Stimulated activated CD8-positive, alpha-beta memory T cell treated with anti-CD3 and anti-CD28 coated beads, Interleukin-2, amount 100 ng/mL, for 48 hours (primary cell): ENCODE measurements around the gene XAGE2.
"Not testable (repeated sequence)": the region's sequence is repeated elsewhere in the genome, so short reads cannot be mapped to it uniquely, and the experiment has no call there.

Experiments
- DNase-seq, 2 donors: peaks; one replicate each; pipeline ENCODE4 v3.0.0-alpha.2; 2020; ENCODE audit warnings: low read depth in 2 of 2

Gene XAGE2, protein sequence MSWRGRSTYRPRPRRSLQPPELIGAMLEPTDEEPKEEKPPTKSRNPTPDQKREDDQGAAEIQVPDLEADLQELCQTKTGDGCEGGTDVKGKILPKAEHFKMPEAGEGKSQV

DNA sequence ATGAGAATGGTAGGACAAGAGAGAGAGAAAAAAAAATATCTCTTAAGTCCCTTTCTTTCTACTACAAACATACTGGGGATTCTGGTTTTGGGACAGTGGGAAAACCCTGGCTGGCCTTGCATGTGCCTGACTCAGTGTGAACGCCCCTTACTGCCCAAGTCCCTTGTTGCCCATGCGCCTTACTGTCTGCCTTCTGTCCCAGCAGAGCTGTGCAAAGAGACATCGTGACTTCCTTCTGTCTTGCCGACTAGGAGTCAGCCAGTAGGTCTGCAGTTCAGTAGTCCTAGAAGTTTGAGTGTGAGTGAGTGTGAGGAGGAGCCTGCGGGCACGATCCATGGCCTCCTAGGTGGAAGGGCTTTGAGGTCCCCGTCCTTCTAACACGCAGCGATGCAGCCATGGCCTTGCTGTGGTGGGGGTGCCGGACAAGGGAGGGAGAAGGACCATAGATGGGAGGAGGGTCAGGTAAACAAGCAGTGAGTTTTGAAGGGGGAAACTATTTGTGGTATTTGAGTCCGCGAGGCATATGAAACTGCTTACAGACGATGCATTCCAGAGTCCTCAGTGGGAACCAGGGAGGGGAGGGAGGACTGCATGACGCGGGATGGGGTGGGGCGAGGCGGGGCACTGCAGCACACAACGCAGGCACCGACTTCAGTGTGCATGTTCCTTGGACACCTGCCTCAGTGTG is at the start of gene XAGE2:
XAGE2 (plus strand) TSS at position 654 of the 688 bp plus-strand sequence. CDS start 994 bp downstream, outside the sequence.
- DNase-seq: no peak

DNA sequence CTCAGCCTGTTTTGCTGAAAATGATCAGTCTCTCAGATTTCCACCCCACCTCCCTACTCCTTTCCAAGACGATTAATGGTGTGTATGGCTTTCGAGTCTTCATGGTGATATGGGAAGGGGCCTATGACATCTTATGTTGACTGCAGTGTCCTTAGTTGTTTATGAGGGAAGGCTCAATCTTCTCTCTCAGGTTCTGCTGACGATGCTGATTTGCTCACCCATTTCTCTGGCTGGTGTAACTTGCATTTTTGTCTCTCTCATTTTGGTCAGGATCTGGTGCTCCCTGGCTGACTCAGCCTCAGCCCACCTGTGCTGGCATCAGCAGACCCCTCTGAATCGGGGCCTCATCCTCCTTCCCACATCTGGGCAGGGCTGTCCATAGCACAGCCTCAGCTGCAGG is 31.4 kb upstream of the XAGE2 start:
- no peak for DNase-seq

DNA sequence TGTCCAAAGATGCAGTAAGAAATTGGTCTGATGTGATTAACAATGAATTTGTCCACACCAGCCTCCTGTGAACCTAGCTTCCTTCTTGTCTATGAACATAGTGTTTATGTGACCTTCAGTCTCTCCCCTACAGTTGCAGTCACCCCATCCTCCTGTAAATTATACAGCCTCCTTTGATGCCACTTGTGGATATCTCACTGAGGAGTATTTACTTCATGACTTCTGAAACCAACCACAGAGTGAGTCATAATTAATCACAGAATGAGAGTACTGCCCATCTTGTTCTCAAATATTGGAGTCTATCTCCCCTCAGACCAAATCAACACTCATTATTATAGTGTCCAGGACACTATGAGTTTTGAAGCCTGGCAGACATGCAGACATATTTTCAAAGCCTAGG is 27.3 kb upstream of the XAGE2 start:
- no peak for DNase-seq

DNA sequence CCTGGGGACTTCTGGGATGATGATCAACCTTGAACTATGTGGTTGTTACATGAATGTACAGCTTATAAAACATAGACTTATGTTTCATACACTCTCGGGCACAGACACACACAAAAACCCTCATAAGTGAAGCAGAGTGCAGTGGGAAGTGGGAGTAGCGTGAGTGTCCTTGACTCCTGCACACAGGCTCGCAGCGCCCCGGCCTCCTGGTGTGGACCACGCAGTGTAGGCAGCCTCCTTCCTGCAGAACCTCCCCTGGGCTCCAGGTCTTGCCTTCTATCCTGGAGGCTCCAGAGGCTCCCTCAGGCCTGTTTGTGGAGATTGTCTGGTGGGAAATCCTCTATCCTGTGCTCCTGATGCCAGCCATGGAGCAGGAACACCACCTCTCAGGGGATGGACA is 25.7 kb upstream of the XAGE2 start:
- DNase-seq: not testable (repeated sequence)

DNA sequence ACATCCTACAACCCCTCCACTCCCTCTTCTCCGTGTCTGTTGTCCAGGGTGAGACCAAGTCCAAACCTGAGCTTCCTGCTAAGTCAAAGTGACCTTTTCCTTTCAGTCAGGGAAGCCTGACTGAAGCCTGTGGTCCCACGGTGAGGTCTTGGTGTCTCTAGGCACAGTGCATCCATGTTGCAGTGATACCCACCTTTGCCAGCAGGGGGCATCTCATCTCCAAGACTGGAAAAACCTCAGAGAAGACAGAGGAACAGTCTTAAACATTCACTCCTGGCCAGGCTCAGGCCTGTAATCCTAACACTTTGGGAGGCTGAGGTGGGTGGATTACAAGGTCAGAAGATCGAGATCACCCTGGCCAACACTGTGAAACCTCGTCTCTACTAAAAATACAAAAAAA is 23.4 kb upstream of the XAGE2 start:
- peak; percentile 32 to 41 for DNase-seq

DNA sequence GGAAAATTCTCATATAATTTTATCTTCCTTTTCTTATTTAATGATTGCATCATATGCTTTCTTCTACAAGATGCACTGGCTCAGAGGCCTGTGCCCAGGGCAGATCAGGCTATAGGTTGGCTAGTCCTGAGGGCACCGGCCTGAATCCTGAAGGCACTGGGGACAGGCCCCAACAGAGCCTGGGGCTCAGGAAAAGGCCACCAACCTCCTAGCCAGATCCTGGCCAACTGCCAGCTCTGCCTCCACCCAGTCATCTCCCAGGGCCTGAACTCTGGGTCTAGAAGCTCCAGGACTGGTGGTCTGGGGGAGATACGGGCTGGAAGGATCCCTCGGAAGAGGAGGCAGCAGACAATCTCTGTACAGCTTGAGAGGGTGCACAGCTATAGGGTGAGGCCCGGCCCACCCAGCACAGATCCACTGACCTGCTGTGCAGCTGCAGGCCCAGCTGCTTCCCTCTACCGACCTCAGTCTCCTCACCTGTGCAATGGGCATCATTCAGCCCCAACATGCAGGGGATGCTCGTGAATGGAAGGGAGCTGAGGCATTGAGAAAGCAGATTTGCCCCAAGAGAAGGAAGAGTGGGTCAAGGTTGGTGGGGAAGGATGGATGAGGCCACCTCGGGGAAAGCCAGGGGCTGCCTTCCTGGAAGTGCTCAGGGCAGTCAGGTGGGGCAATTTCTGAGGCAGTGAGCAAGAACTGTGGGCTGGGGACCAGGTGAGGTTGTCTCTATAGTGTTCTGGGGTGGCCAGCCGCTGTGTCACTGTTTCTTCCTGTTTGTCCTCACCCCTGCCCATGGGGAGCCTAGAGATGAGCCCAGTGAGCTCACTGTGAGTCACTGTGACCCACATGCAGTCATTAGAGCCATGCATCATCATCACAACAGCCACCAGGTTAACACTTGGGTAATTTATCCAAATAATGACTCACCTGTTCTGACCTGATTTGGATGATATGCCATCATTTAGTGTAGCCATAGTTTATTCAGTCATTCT is 22.4 kb upstream of the XAGE2 start:
- peak in 1 of 2 donors; percentile 10 for DNase-seq

DNA sequence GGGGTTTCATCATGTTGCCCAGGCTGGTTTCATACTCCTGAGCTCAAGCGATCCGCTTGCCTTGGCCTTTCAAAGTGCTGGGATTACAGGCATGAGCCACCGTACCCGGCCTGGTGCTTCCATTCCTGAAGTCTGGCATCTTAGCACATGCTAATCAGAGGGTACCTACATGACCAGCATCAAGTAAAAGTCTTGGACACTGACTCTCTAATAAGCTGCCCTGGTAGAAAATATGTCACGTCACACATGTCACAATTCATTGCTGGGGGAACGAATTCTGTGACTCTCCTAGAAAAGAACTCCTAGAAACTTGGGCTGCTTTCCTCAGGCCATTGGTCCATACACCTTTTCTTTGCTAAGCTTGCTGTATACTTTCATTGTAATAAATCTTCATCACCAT is 19.1 kb upstream of the XAGE2 start:
- no peak for DNase-seq

DNA sequence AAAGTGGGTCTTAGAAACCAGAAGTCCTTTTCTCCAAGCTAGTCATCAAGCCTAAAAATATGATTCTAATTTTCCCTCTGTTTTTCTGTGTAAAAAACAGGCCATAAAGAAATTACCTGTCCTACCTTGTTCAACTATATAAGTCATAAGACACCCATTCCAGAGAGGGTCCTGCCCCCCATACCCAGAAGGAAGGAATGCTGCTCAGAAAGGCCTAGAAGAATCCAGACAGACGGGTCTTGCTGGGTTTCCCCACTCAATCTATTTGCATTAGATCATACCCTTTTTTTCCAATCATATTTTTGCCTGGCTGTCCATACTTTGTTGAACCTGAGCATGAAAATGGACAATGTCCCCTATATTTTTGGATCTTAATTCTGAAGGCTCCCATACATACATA is 16.3 kb upstream of the XAGE2 start:
- DNase-seq: no peak

DNA sequence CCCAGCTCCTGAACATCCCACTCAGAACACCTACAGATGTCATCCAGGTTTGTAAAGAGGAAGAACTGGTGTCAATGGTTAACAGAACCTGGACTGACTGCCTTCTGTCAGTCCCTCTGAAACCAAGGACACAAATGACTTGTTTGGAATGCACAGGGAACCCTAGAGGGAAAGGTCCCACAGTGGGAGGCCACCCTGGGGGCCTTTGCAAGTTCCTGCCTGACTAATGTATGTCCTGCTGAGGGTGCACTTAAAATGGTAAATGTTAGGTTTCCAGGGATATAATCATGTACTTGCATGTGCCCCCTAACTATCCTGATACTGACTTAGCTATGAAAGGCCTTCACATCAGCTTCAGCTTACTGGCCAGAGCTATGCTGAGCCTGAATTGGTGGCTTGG is 15.0 kb upstream of the XAGE2 start:
- no peak for DNase-seq

DNA sequence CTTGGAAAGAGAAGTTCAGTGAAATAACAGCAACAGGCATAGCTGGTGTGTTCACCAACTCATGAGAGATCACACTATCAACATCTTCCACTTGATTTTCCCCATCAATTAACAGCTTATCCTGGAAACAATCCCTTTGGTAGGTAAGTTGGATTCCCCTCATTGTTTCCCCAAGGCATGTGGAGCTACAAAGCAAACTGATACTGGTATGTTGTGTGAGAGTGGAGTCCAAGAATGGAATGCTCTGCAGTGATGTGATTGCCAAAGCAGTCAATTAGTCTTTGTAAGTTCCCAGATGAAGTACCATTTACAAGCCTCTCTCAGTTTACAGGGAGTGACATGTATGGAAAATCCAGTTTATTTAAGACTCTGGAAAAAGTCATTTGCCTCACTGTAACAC is 13.7 kb upstream of the XAGE2 start:
- no peak for DNase-seq

DNA sequence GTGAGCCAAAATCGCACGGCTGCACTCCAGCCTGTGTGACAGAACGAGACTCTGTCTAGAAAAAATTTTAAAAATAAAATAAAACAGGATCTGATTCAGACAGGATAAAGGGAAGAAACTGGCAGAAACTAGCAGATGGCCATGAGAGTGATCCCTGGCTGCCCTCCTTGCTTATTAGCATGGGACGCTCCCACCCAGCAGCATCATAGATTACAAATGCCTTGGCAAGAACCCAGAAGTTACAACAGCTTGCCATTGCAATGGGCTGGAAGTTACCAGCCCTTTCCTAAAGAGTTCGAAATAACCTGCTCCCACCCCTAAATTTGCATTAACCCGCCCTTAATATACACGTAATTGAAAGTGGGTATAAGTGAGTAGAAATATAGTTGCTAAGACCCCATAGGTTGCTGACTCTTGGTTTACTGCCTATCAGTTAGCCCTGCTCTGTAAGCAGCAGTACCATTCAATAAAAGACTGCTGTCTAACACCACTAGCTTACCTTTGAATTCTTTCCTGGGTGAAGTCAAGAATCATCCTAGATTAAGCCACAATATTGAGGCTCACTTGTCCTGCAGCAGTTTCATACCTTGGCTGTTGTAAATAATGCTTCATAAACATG is 9.1 kb upstream of the XAGE2 start:
- no peak for DNase-seq

DNA sequence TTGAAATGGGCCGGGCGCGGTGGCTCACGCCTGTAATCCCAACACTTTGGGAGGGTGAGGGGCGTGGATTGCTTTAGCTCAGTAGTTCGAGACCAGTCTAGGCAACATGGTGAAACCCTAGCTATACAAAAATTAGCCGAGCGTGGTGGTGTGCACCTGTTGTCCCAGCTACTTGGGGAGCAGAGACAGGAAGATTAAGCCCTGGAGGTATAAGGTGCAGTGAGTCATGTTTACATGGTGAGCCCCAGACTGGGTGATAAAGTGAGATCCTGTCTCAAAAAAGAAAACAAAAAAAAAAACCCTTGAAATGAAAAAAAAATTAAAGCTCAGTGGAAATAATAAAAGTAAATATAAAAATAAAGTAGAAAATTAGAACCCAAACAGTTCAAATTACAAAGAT is 6.9 kb upstream of the XAGE2 start:
- DNase-seq: no peak

DNA sequence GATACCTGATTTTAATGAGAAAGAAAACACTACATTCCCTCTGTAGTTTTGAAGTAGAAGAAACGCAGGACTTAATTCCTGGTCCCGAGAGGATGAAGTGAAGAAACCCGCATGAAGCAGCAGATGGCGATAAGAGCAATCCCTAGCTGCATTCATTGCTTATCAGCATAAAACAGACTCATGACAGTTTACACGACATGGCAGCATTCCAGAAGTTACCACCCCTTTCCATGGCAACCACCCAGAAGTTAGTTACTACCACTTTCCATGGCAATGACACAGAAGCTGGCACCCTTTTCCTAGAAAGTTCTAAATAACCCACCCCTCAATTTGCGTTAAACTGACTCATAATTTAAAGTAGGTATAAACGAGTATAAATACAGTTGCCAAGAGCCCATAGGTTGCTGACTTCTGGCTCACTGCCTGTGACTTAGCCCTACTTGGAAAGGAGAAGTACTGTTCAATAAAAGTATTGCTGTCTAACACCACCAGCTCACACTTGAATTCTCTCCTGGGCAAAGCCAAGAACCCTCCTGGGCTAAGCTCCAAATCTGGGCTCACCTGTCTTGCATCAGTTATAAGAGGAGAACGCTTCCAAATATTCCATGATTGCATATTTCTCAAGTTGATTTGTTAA is 5.5 kb upstream of the XAGE2 start:
- no peak for DNase-seq

DNA sequence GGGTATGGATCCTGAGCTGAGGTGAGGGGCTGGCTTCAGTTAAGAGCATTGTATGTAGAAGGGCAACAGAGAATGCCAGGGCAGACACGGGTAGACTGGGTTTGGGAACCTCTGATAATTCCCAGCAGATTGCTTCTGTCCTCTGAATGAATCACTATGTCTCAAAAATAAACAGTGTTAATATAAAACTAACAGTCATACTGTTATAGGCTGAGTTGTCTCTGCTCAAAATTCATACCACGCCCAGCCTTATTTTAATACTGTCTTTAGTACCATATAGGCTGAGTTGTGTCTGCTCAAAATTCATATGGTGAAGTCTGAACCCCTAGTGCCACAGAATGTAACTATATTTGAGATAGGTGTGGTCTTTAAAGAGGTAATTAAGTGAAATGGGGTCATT is 10.0 kb downstream of the XAGE2 start:
- DNase-seq: no peak

DNA sequence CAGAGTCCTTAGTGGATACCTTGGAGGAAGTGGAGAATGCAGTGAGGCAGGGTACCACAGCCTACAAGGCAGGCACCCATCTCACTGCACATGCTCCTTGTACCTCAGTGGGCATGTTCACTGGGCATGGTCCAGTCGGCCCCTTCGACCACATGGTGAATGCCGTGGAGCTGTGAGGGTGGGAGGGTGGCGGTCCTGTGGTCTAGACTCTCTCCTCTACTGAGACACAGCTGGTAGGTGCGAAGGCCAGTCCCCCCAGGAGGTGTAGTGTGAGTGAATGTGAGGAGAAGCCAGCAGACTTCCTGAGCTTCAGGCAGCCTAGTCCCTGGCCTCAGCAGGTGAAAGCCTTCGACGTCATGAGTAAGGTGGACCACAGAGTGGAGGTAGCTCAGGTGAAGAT is 12.2 kb downstream of the XAGE2 start:
- no peak for DNase-seq

DNA sequence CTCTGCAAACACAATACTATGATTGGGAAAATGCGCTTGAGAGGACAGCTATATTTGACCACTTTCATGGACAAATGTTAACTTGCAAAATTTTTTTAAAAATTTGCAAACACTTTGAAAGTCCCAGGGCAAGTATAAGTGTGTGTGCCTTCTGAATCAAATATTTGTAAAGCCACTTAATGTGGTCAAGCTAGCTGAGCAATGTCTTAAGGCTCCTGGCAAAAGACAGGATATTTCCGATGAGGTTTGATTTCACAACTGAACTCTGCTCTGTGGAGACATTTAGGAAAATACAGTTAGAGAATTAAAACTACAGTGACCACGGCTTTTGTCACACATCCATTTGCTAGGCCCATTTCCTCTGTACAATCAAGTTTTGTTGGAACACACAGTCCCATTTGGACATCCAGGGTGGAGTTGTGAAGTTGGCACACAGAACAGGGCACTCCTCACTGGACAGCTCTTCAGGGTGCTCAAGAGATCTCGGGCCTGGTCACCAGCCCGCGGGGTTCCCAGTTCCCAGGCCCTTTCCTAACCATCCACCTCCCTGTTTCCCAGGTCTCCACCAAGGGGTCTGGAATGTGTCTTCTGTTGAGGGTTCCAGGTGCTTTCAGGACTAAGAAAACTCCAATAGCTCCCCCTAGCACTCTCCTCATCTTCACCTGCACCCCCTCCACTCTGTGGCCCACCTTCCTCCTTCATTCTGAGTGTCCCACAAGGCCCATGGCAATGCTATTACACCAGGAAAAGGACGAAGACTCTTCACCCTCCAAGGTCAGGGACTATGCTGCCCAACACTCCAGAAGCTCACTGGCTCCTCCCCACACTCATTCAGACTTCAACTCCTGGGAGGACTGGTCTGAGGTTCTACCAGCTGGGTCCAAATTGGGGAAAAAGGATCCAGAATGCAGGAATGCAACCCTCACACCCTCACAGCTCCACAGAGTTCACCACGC is 41.9 kb downstream of the XAGE2 start:
- no peak for DNase-seq

DNA sequence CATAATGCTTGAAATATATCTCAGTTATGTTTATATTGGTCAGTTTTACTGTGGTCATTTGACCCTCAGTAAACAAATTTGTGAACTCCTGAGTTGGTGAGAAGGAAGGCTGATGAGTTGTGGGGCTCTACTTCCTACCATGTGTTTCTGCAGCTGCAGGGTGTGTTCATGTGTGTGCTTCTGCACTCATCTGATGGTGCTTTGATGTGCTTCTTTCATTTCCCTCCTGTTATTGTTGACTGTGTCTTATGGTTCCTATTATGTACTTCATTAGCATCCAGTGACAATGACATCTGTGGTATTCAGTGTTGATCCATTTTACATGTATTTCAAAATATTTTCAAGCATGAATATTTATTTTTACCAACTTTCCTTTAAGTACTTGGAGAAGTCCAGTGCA is 46.5 kb downstream of the XAGE2 start:
- DNase-seq: no peak

DNA sequence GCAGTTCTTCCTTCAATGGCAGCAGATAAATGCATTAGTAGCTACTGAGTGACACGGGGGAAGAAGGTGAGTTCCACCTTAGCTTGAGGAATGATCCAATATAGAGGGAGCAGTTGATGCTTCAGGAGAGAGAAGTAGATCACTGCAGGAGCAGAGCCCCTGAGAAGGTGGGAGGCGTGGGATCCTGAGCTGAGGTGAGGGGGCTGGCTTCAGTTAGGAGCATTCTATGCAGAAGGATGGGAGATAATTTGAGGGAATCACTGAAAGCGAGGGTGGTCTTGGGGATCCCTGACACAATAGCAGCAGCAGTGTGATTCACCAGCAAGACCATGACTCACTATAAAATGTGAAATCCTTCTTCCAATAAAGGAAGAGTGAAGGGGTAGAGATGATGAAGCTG is 48.0 kb downstream of the XAGE2 start:
- no peak for DNase-seq

DNA sequence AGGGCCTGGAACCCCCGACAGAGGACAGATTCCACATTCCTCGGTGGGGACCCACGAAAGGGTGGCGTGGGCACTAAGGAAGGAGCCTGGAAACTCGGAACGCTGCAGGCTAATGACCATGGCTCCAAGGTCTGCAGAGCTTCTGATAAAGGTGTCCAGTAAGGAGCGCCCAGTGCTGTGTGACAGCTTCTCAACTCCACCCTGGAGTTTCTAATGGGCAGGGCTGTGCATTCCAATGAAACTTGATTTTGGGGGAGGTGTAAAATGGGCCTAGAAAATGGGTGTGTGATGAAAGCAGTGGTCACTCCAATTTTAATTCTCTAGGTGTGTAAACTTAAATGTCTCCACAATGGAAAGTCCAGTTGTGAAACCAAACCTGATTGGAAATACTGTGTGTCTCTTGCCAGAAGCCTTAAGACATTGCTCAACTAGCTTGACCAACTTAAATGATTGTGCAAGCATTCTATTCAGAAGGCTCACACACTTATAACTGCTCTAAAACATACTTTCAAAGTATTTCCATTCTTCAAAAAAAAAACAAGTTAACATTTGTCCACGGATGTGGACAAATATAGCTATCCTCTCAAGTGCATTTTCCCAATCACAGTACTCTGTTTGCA is 52.1 kb downstream of the XAGE2 start:
- DNase-seq: no peak

DNA sequence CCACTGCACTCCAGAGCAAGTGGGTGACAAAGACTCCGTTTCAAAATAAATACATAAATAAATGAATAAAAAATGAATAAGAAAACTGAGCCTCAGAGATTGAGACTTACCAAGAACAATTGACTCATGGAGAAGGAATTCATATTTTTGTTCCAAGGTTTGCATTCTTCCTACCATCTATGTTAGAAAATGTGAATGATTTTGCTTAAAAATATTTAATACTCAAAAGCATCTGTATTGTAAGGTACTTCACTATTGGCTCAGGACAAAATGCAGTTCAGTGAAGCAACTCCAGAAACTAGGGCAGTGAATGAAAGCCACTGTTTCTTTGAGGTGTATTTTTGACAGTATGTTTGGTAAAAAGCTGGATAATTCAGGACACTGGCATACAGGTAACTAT is 54.1 kb downstream of the XAGE2 start:
- DNase-seq: no peak
